H9 (cell line): Measurements from ENCODE around the gene ALG14. TPM values are rescaled to one million over a fixed set of nuclear protein-coding genes. Genes with fewer than 3 reads are reported as not detected.

Experiments
- DNase-seq: peaks from one replicate; pipeline ENCODE4 v3.0.0-alpha.2; 2017
- H2AFZ ChIP-seq: one replicate; pipeline ENCODE4 v1.6.1; 2013; ENCODE audit warnings: mild to moderate bottlenecking, low read length, control low read depth, moderate library complexity
- H2AK5ac ChIP-seq: 2 replicates; pipeline ENCODE4 v1.6.1; 2013; ENCODE audit warnings: low read length, control low read depth, mixed read lengths; ENCODE audit not compliant: insufficient read length
- H2BK120ac ChIP-seq: one replicate; pipeline ENCODE4 v1.6.1; 2013; ENCODE audit warnings: low read depth, mild to moderate bottlenecking, low read length, control low read depth, inconsistent platforms; ENCODE audit not compliant: poor library complexity, severe bottlenecking
- H2BK12ac ChIP-seq: 2 replicates; pipeline ENCODE4 v1.6.1; 2013; ENCODE audit warnings: low read length, control low read depth, mixed read lengths, low read depth; ENCODE audit not compliant: insufficient read length
- H2BK15ac ChIP-seq: 2 replicates; pipeline ENCODE4 v1.6.1; 2013; ENCODE audit warnings: low read depth, low read length, control low read depth
- H2BK20ac ChIP-seq: one replicate; pipeline ENCODE4 v1.6.1; 2013; ENCODE audit warnings: low read depth, mild to moderate bottlenecking, low read length, control low read depth, inconsistent platforms; ENCODE audit not compliant: poor library complexity, severe bottlenecking
- H2BK5ac ChIP-seq: 2 replicates; pipeline ENCODE4 v1.6.1; 2013; ENCODE audit warnings: low read length, control low read depth, mixed read lengths; ENCODE audit not compliant: insufficient read length
- H3K14ac ChIP-seq: 2 replicates; pipeline ENCODE4 v1.6.1; 2013; ENCODE audit warnings: low read length, control low read depth; ENCODE audit not compliant: insufficient read depth
- H3K18ac ChIP-seq: 2 replicates; pipeline ENCODE4 v1.6.1; 2013; ENCODE audit warnings: low read depth, mild to moderate bottlenecking, mixed read lengths, low read length, control low read depth; ENCODE audit not compliant: insufficient read length
- H3K23ac ChIP-seq: 2 replicates; pipeline ENCODE4 v1.6.1; 2013; ENCODE audit warnings: low read length, control low read depth, mixed read lengths, low read depth; ENCODE audit not compliant: insufficient read length
- H3K23me2 ChIP-seq: 2 replicates; pipeline ENCODE4 v1.6.1; 2013; ENCODE audit warnings: low read depth, mild to moderate bottlenecking, mixed read lengths, low read length, control low read depth; ENCODE audit not compliant: insufficient read length, poor library complexity, severe bottlenecking
- H3K27ac ChIP-seq: 2 replicates; pipeline ENCODE4 v1.5.1; 2013; ENCODE audit warnings: low read length, control low read depth, mixed read lengths, low read depth; ENCODE audit not compliant: insufficient read length
- H3K27me3 ChIP-seq: 2 replicates; pipeline ENCODE4 v1.6.1; 2013; ENCODE audit warnings: low read length, control low read depth, inconsistent platforms; ENCODE audit not compliant: insufficient read depth
- H3K4ac ChIP-seq: 2 replicates; pipeline ENCODE4 v1.6.1; 2013; ENCODE audit warnings: low read depth, mild to moderate bottlenecking, control low read depth, inconsistent platforms, low read length, moderate library complexity
- H3K4me1 ChIP-seq: 2 replicates; pipeline ENCODE4 v1.6.1; 2013; ENCODE audit warnings: low read length, control low read depth, inconsistent platforms; ENCODE audit not compliant: insufficient read depth
- H3K4me2 ChIP-seq: 2 replicates; pipeline ENCODE4 v1.6.1; 2013; ENCODE audit warnings: low read length, control low read depth, mixed read lengths; ENCODE audit not compliant: insufficient read length, insufficient read depth
- H3K56ac ChIP-seq: 2 replicates; pipeline ENCODE4 v1.6.1; 2013; ENCODE audit warnings: low read depth, mild to moderate bottlenecking, mixed read lengths, low read length, control low read depth; ENCODE audit not compliant: insufficient read length
- H3K79me1 ChIP-seq: 2 replicates; pipeline ENCODE4 v1.6.1; 2013; ENCODE audit warnings: low read depth, mild to moderate bottlenecking, moderate library complexity, low read length, control low read depth, inconsistent platforms; ENCODE audit not compliant: insufficient read depth, poor library complexity, severe bottlenecking
- H3K79me2 ChIP-seq: 2 replicates; pipeline ENCODE4 v1.6.1; 2013; ENCODE audit warnings: low read length, control low read depth, inconsistent platforms; ENCODE audit not compliant: insufficient read depth
- H3K9ac ChIP-seq: 2 replicates; pipeline ENCODE4 v1.6.1; 2013; ENCODE audit warnings: low read length, control low read depth, mixed read lengths; ENCODE audit not compliant: insufficient read length; ENCODE audit errors: extremely low read depth
- H3K9me3 ChIP-seq: one replicate; pipeline ENCODE4 v1.6.1; 2013; ENCODE audit warnings: low read depth, low read length, inconsistent platforms; ENCODE audit not compliant: control insufficient read depth
- H3T11ph ChIP-seq: one replicate; pipeline ENCODE4 v1.6.1; 2013; ENCODE audit warnings: mild to moderate bottlenecking, low read length, control low read depth, inconsistent platforms
- H4K20me1 ChIP-seq: one replicate; pipeline ENCODE4 v1.6.1; 2013; ENCODE audit not compliant: control insufficient read depth, insufficient read length, insufficient read depth
- H4K5ac ChIP-seq: 2 replicates; pipeline ENCODE4 v1.6.1; 2013; ENCODE audit warnings: low read depth, mild to moderate bottlenecking, mixed read lengths, low read length, control low read depth; ENCODE audit not compliant: insufficient read length
- H4K8ac ChIP-seq: replicated peaks from 2 replicates; pipeline ENCODE4 v1.6.1; 2013; ENCODE audit warnings: low read length, control low read depth, mixed read lengths, low read depth; ENCODE audit not compliant: insufficient read length
- H4K91ac ChIP-seq: 2 replicates; pipeline ENCODE4 v1.6.1; 2013; ENCODE audit warnings: low read depth, mild to moderate bottlenecking, moderate library complexity, mixed read lengths, low read length, control low read depth; ENCODE audit not compliant: insufficient read length
- H3K27ac Mint-ChIP-seq, 3 experiments: 2 replicates in 2 of 3; 3 replicates in 1 of 3; pipeline ENCODE4 v1.8.0; 2020 to 2021; ENCODE audit warnings: mixed read lengths in 3 of 3, mild to moderate bottlenecking in 1 of 3, moderate library complexity in 1 of 3
- H3K27me3 Mint-ChIP-seq: 2 replicates; pipeline ENCODE4 v1.8.0; 2021; ENCODE audit warnings: low read depth, mild to moderate bottlenecking, moderate library complexity, mixed read lengths
- H3K36me3 Mint-ChIP-seq, 3 experiments: 2 replicates in 2 of 3; 3 replicates in 1 of 3; pipeline ENCODE4 v1.8.0; 2020 to 2021; ENCODE audit warnings: low read depth in 3 of 3, mixed read lengths in 3 of 3; ENCODE audit not compliant: insufficient read depth in 1 of 3
- H3K4me1 Mint-ChIP-seq, 2 experiments: 2 replicates each; pipeline ENCODE4 v1.8.0; 2020; ENCODE audit warnings: mixed read lengths in 2 of 2
- H3K4me3 Mint-ChIP-seq, 2 experiments: 2 replicates in 1 of 2; 3 replicates in 1 of 2; pipeline ENCODE4 v1.8.0; 2020 to 2021; ENCODE audit warnings: mild to moderate bottlenecking in 2 of 2, mixed read lengths in 2 of 2, moderate library complexity in 1 of 2
- H3K9me3 Mint-ChIP-seq, 2 experiments: 2 replicates in 1 of 2; 3 replicates in 1 of 2; pipeline ENCODE4 v1.8.0; 2020; ENCODE audit warnings: mild to moderate bottlenecking in 2 of 2, mixed read lengths in 2 of 2, moderate library complexity in 1 of 2
- WGBS: extraction: QIAGEN DNeasy Blood & Tissue Kit; methylation state at CpG from one replicate; pipeline ENCODE4 v1.1.7; 2013; ENCODE audit warnings: missing lambda C conversion rate, low lambda C conversion rate, mixed read lengths; ENCODE audit not compliant: insufficient read length; ENCODE audit errors: extremely low coverage; 5-methylcytosine and 5-hydroxymethylcytosine counted together
- total RNA-seq: library from RNA; stranded (reverse); gene quantifications from 2 replicates; pipeline ENCODE4 v1.2.1, GENCODE V29; 2021
- TF ChIP-seq, protein P1 (sequence below): fragments of 200-600 bp; sonication (generic); conservative IDR thresholded peaks from 3 replicates; pipeline ENCODE4 v1.8.0; 2021; ENCODE audit warnings: antibody characterized with exemption, mild to moderate bottlenecking

ALG14 gene
- total RNA-seq, 1 experiment from 2014 or later, result 2.5 TPM

DNA sequence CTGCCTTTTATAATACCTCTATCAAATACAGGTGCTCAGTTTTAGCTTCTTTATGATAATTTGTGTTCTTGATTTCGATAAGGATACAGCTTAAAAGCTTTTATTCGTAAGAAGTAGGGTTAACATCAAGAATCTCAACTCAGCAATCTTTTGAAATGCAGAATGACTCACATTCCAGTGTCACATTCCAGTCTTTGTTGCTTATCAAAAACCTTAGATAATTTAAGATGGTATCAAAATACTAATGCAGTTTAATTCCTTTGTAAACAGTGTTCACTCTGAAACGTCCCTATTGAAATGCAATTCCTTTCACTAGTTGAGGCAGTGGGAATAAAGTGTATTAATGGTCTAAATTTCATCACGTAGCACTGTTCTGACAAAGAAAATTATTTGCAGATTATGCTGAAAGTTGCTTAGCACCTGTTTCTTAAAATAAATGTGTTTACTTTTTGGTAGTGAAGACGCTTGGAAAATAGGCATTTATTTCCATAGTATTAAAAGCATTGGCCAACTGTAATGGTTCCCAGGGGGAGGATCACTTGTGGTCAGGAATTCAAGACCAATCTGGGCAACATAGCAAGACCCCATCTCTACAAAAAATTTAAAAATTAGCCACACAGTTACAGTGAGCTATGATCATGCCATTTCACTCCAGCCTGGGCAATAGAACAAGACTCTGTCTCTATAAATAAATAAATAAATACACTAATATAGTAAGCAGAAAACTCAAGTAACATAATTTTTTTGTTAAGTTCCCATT is 135.7 kb downstream of the ALG14 start:
- DNase-seq, result no peak
- no CpG with 5 or more reads among the region's 5 CpGs for WGBS
- Mint-ChIP-seq H3K4me3 (no peak overlapping the region), H3K27ac (peak overlapping the region in 1 of 3 experiments; percentile 89; a peak in 1 of 7 replicates), H3K4me1 (peaks cover 29 to 35% of the 10 kb centered on the region in 2 experiments), H3K27me3 (no peaks in the 10 kb centered on the region), H3K36me3 (peaks cover 3 to 15% (median 9%) of the 10 kb centered on the region in 3 experiments; a peak in 5 of 7 replicates), H3K9me3 (no peaks in the 10 kb centered on the region)
- Histone ChIP-seq H2BK20ac (no peak overlapping the region), H4K91ac (no peak overlapping the region), H3K4ac (no peak overlapping the region), H3K23ac (no peak overlapping the region), H3K4me1 (peaks cover 5% of the 10 kb centered on the region; the same call in 1 of the 2 replicates), H3K27ac (peak overlapping the region; percentile 20), H3K79me1 (no peaks in the 10 kb centered on the region), H2BK120ac (no peak overlapping the region), H2AFZ (no peak overlapping the region), H2AK5ac (no peak overlapping the region), H2BK12ac (no peak overlapping the region), H3K4me2 (no peak overlapping the region), H3K9me3 (no peaks in the 10 kb centered on the region), H3T11ph (no peak overlapping the region), H2BK15ac (no peak overlapping the region), H3K56ac (no peak overlapping the region), H3K14ac (no peak overlapping the region), H3K23me2 (no peaks in the 10 kb centered on the region), H3K79me2 (no peaks in the 10 kb centered on the region), H4K20me1 (no peaks in the 10 kb centered on the region), H3K18ac (no peak overlapping the region), H3K9ac (no peak overlapping the region), H4K5ac (no peak overlapping the region), H2BK5ac (no peak overlapping the region), H3K27me3 (no peaks in the 10 kb centered on the region), H4K8ac (no peak overlapping the region)
- TF ChIP-seq, protein P1, sequence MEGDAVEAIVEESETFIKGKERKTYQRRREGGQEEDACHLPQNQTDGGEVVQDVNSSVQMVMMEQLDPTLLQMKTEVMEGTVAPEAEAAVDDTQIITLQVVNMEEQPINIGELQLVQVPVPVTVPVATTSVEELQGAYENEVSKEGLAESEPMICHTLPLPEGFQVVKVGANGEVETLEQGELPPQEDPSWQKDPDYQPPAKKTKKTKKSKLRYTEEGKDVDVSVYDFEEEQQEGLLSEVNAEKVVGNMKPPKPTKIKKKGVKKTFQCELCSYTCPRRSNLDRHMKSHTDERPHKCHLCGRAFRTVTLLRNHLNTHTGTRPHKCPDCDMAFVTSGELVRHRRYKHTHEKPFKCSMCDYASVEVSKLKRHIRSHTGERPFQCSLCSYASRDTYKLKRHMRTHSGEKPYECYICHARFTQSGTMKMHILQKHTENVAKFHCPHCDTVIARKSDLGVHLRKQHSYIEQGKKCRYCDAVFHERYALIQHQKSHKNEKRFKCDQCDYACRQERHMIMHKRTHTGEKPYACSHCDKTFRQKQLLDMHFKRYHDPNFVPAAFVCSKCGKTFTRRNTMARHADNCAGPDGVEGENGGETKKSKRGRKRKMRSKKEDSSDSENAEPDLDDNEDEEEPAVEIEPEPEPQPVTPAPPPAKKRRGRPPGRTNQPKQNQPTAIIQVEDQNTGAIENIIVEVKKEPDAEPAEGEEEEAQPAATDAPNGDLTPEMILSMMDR, result no peak
